Endothelial cell of hepatic sinusoid (primary cell): ENCODE measurements around the gene SPATA32.
"Not testable (repeated sequence)": the region's sequence is repeated elsewhere in the genome, so short reads cannot be mapped to it uniquely, and the experiment has no call there.

Experiments
- in situ Hi-C: cut with HindIII; loops from 2 replicates; pipeline ENCODE4 v1.10.0; 2017; ENCODE audit warnings: low sequenced_read_pairs

SPATA32 gene

GRCh38 chr17:45276031-45276430, 14.1 kb upstream of the SPATA32 start:
- in situ Hi-C loops, result no loop called here

GRCh38 chr17:45274033-45274432, 12.1 kb upstream of the SPATA32 start:
- in situ Hi-C loops, result no loop called here

GRCh38 chr17:45273551-45273957, 11.7 kb upstream of the SPATA32 start:
- in situ Hi-C loops, result no loop called here

- in situ Hi-C loops, result no loop called here
Observed at GRCh38 chr17:45271603-45272002, 9.7 kb upstream of the SPATA32 start.

GRCh38 chr17:45270828-45271418, 9.0 kb upstream of the SPATA32 start:
- in situ Hi-C loops, result no loop called here

- in situ Hi-C loops, result loop anchor here (5.0 kb wide), 1 partner anchor 97 kb away; no protein-coding TSS in a partner anchor
Observed at GRCh38 chr17:45269912-45270311, 8.0 kb upstream of the SPATA32 start.

- in situ Hi-C loops, result loop anchor here (5.0 kb wide), 1 partner anchor 100 kb away; no protein-coding TSS in a partner anchor
Observed at GRCh38 chr17:45267436-45268055, 5.7 kb upstream of the SPATA32 start.

GRCh38 chr17:45266372-45266926, 4.6 kb upstream of the SPATA32 start:
- in situ Hi-C loops, result loop anchor here (5.0 kb wide), 1 partner anchor 101 kb away; no protein-coding TSS in a partner anchor

- in situ Hi-C loops, result loop anchor here (5.0 kb wide), 1 partner anchor 101 kb away; no protein-coding TSS in a partner anchor
Observed at GRCh38 chr17:45265821-45266220, 3.9 kb upstream of the SPATA32 start.

- in situ Hi-C loops, result loop anchor here (5.0 kb wide), 1 partner anchor 102 kb away; no protein-coding TSS in a partner anchor
Observed at GRCh38 chr17:45264988-45265387, 3.1 kb upstream of the SPATA32 start.

- in situ Hi-C loops, result no loop called here
Observed at GRCh38 chr17:45264430-45264829, 2.5 kb upstream of the SPATA32 start.

GRCh38 chr17:45263477-45263860, 1.6 kb upstream of the SPATA32 start:
- in situ Hi-C loops, result no loop called here

- in situ Hi-C loops, result no loop called here
Observed at GRCh38 chr17:45262516-45263476, 902 bp upstream of the SPATA32 start.

GRCh38 chr17:45260204-45260783, 1.6 kb downstream of the SPATA32 start:
- in situ Hi-C loops, result no loop called here

- in situ Hi-C loops, result no loop called here
Observed at GRCh38 chr17:45258981-45259380, 2.9 kb downstream of the SPATA32 start.

GRCh38 chr17:45257115-45257514, 4.8 kb downstream of the SPATA32 start:
- in situ Hi-C loops, result no loop called here

- in situ Hi-C loops, result no loop called here
Observed at GRCh38 chr17:45256114-45256966, 5.6 kb downstream of the SPATA32 start.

GRCh38 chr17:45255358-45255757, 6.5 kb downstream of the SPATA32 start:
- in situ Hi-C loops, result no loop called here

- in situ Hi-C loops, result no loop called here
Observed at GRCh38 chr17:45253879-45254278, 8.0 kb downstream of the SPATA32 start.

- in situ Hi-C loops, result not testable (repeated sequence)
Observed at GRCh38 chr17:45253237-45253636, 8.7 kb downstream of the SPATA32 start.
